ENCODE measurements around the gene NOM1. TPM values are rescaled to one million over a fixed set of nuclear protein-coding genes. Genes with fewer than 3 reads are reported as not detected.

Gene NOM1
- polyA plus RNA-seq, 1 of the 3 experiments (the other 2 are of a cell fraction) = 18.1 TPM

- Histone ChIP-seq H3K79me2 (ENCODE audit: insufficient read depth) (no peaks in the 10 kb centered on the region), H3K4me3 (ENCODE audit: low read depth in 2 of 2, low read length in 1 of 2) (no peak overlapping the region), H3K36me3 (replicated peaks in 1 of 2; ENCODE audit: control insufficient read depth in 1 of 2, insufficient read depth in 2 of 2, low read length in 1 of 2) (no peaks in the 10 kb centered on the region), H3F3A (replicated peaks; ENCODE audit: insufficient read depth) (no peaks in the 10 kb centered on the region), H3K4me2 (no peak overlapping the region), H3K27ac (ENCODE audit: low read depth in 2 of 2, low read length in 1 of 2) (no peak overlapping the region), H3K9me3 (no peaks in the 10 kb centered on the region), H3K9me2 (no peaks in the 10 kb centered on the region), H3K27me3 (ENCODE audit: insufficient read depth) (peaks cover 96% of the 10 kb centered on the region), H3K9ac (no peak overlapping the region), H3K4me1 (ENCODE audit: control insufficient read depth in 1 of 2, insufficient read depth in 2 of 2, low read depth in 1 of 2, low read length in 1 of 2) (no peaks in the 10 kb centered on the region; a peak in 1 of 4 replicates), H2AFZ (ENCODE audit: low read depth) (no peak overlapping the region), H4K20me1 (ENCODE audit: insufficient read depth) (peaks cover 9% of the 10 kb centered on the region)
- peak; percentile 36 for DNase-seq
- ChIA-PET CTCF (no interaction called here), POLR2A (no interaction called here)
- TF ChIP-seq POLR2AphosphoS5 (IDR thresholded peaks at IDR 0.05; ENCODE audit: low read depth, low read length) (no peak), JUND (IDR thresholded peaks at IDR 0.05) (no peak), EZH2phosphoT487 (IDR thresholded peaks at IDR 0.05; ENCODE audit: borderline replicate concordance, low read depth) (peak; percentile 47; the same call in 1 of the 2 replicates)
- WGBS (ENCODE audit: low lambda C conversion rate) = 18% methylated on average over 10 of the region's 10 CpGs
Measured at GRCh38 chr7:157012113-157012547, 62.6 kb downstream of the NOM1 start.

- H3K4me2 ChIP-seq = no peak overlapping the region
- no peaks in the 10 kb centered on the region for H3K79me2 ChIP-seq (ENCODE audit: insufficient read depth)
- peak; percentile 34 for DNase-seq
- H3K9me3 ChIP-seq = no peaks in the 10 kb centered on the region
- no peaks in the 10 kb centered on the region for H3K36me3 ChIP-seq (replicated peaks in 1 of 2; ENCODE audit: control insufficient read depth in 1 of 2, insufficient read depth in 2 of 2, low read length in 1 of 2)
- TF ChIP-seq POLR2AphosphoS5 (IDR thresholded peaks at IDR 0.05; ENCODE audit: low read depth, low read length) (no peak), SMC3 (IDR thresholded peaks at IDR 0.05; ENCODE audit: low read depth, low read length) (no peak), EZH2phosphoT487 (IDR thresholded peaks at IDR 0.05; ENCODE audit: borderline replicate concordance, low read depth) (no peak), TAF1 (IDR thresholded peaks at IDR 0.05; ENCODE audit: borderline replicate concordance, low read depth, low read length) (no peak), MXI1 (IDR thresholded peaks at IDR 0.05; ENCODE audit: low read depth, low read length) (no peak), RCOR1 (IDR thresholded peaks at IDR 0.05; ENCODE audit: low read length) (no peak), NFIC (IDR thresholded peaks at IDR 0.05; ENCODE audit: borderline replicate concordance) (no peak), EP300 (IDR thresholded peaks at IDR 0.05; ENCODE audit: borderline replicate concordance in 1 of 2, low read depth in 1 of 2, low read length in 1 of 2) (no peak), GATA2 (CRISPR knock-in tag; IDR thresholded peaks at IDR 0.05) (no peak), JUND (IDR thresholded peaks at IDR 0.05) (no peak), MEF2A (IDR thresholded peaks at IDR 0.05; ENCODE audit: borderline replicate concordance, low read depth) (no peak), YY1 (IDR thresholded peaks at IDR 0.05; ENCODE audit: low read depth) (no peak), GABPA (IDR thresholded peaks at IDR 0.05; ENCODE audit: low read depth) (no peak), RAD21 (IDR thresholded peaks at IDR 0.05; ENCODE audit: low read length) (no peak), RXRA (IDR thresholded peaks at IDR 0.05; ENCODE audit: borderline replicate concordance, low read depth) (no peak)
- TF ChIP-seq, protein P1, sequence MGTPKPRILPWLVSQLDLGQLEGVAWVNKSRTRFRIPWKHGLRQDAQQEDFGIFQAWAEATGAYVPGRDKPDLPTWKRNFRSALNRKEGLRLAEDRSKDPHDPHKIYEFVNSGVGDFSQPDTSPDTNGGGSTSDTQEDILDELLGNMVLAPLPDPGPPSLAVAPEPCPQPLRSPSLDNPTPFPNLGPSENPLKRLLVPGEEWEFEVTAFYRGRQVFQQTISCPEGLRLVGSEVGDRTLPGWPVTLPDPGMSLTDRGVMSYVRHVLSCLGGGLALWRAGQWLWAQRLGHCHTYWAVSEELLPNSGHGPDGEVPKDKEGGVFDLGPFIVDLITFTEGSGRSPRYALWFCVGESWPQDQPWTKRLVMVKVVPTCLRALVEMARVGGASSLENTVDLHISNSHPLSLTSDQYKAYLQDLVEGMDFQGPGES (IDR thresholded peaks at IDR 0.05; ENCODE audit: low read depth, low read length) = no peak
- TF ChIP-seq, protein P2, sequence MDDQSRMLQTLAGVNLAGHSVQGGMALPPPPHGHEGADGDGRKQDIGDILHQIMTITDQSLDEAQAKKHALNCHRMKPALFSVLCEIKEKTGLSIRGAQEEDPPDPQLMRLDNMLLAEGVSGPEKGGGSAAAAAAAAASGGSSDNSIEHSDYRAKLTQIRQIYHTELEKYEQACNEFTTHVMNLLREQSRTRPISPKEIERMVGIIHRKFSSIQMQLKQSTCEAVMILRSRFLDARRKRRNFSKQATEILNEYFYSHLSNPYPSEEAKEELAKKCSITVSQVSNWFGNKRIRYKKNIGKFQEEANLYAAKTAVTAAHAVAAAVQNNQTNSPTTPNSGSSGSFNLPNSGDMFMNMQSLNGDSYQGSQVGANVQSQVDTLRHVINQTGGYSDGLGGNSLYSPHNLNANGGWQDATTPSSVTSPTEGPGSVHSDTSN (IDR thresholded peaks at IDR 0.05) = no peak
- TF ChIP-seq, protein P3, sequence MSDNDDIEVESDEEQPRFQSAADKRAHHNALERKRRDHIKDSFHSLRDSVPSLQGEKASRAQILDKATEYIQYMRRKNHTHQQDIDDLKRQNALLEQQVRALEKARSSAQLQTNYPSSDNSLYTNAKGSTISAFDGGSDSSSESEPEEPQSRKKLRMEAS (IDR thresholded peaks at IDR 0.05; ENCODE audit: low read depth) = no peak
- no peak overlapping the region for H3K27ac ChIP-seq (ENCODE audit: low read depth in 2 of 2, low read length in 1 of 2)
- H3K4me3 ChIP-seq (ENCODE audit: low read depth in 2 of 2, low read length in 1 of 2) = no peak overlapping the region
- H3K4me1 ChIP-seq (ENCODE audit: control insufficient read depth in 1 of 2, insufficient read depth in 2 of 2, low read depth in 1 of 2, low read length in 1 of 2) = no peaks in the 10 kb centered on the region; a peak in 1 of 4 replicates
- H3K9ac ChIP-seq = no peak overlapping the region
- POLR2A ChIA-PET = no interaction called here
- CTCF ChIA-PET = interaction anchor here (1.6 to 1.8 kb wide), 3 partner anchors 211 to 327 kb away, joined by 3 to 7 read pairs (median 6); no protein-coding TSS in a partner anchor
- H4K20me1 ChIP-seq (ENCODE audit: insufficient read depth) = peaks cover 9% of the 10 kb centered on the region
- peaks cover 96% of the 10 kb centered on the region for H3K27me3 ChIP-seq (ENCODE audit: insufficient read depth)
- H2AFZ ChIP-seq (ENCODE audit: low read depth) = no peak overlapping the region
- no peaks in the 10 kb centered on the region for H3K9me2 ChIP-seq
- no peaks in the 10 kb centered on the region for H3F3A ChIP-seq (replicated peaks; ENCODE audit: insufficient read depth)
Measured at GRCh38 chr7:157013101-157013500, 63.6 kb downstream of the NOM1 start.
